Mucosa of rectum (tissue), 2 donors: Measurements from ENCODE around the gene ANO2.

Experiments used
- H3K27ac ChIP-seq, 2 donors: one replicate each; pipeline ENCODE4 v1.7.0; 2013; ENCODE audit warnings: inconsistent platforms in 2 of 2, low read depth in 2 of 2, low read length in 2 of 2
- H3K27me3 ChIP-seq, 2 donors: one replicate each; pipeline ENCODE4 v1.7.0; 2013; ENCODE audit warnings: low read length in 2 of 2; ENCODE audit not compliant: control insufficient read depth in 2 of 2, insufficient read depth in 2 of 2
- H3K36me3 ChIP-seq, 2 donors: one replicate each; pipeline ENCODE4 v1.7.0; 2013; ENCODE audit warnings: low read length in 2 of 2; ENCODE audit not compliant: control insufficient read depth in 2 of 2, insufficient read depth in 2 of 2
- H3K4me1 ChIP-seq, 2 donors: one replicate each; pipeline ENCODE4 v1.7.0; 2013; ENCODE audit warnings: low read length in 2 of 2, mild to moderate bottlenecking in 1 of 2; ENCODE audit not compliant: control insufficient read depth in 2 of 2, insufficient read depth in 2 of 2
- H3K4me3 ChIP-seq, 2 donors: one replicate each; pipeline ENCODE4 v1.7.0; 2013; ENCODE audit warnings: low read length in 2 of 2
- H3K9ac ChIP-seq, 2 donors: one replicate each; pipeline ENCODE4 v1.7.0; 2013; ENCODE audit warnings: low read length in 2 of 2, low read depth in 1 of 2, mild to moderate bottlenecking in 1 of 2
- H3K9me3 ChIP-seq, 2 donors: one replicate each; pipeline ENCODE4 v1.7.0; 2013; ENCODE audit warnings: low read length in 2 of 2; ENCODE audit not compliant: control insufficient read depth in 2 of 2
- donor health status: healthy.
- donor health status: Normal muscosa, but diverticular disease.

ANO2 gene

GRCh38 chr12:5976196-5976595 is 31.1 kb upstream of the ANO2 start:
- H3K36me3 ChIP-seq = no peaks in the 10 kb centered on the region

GRCh38 chr12:5973461-5974115 is 28.5 kb upstream of the ANO2 start:
- H3K9ac ChIP-seq = no peak overlapping the region
- no peaks in the 10 kb centered on the region for H3K36me3 ChIP-seq
- no peaks in the 10 kb centered on the region for H3K9me3 ChIP-seq
- no peaks in the 10 kb centered on the region for H3K27me3 ChIP-seq
- no peak overlapping the region for H3K4me3 ChIP-seq
- no peak overlapping the region for H3K27ac ChIP-seq
- no peaks in the 10 kb centered on the region for H3K4me1 ChIP-seq

More at GRCh38 chr12:5976196-5976595, 31.1 kb upstream of the ANO2 start:
- H3K27me3 ChIP-seq = no peaks in the 10 kb centered on the region
- H3K4me3 ChIP-seq = no peak overlapping the region
- no peaks in the 10 kb centered on the region for H3K9me3 ChIP-seq
- no peaks in the 10 kb centered on the region for H3K4me1 ChIP-seq
- no peak overlapping the region for H3K27ac ChIP-seq
- H3K9ac ChIP-seq = no peak overlapping the region

- no peak overlapping the region for H3K27ac ChIP-seq
- H3K36me3 ChIP-seq = no peaks in the 10 kb centered on the region
Observed at GRCh38 chr12:5972387-5972786, 27.3 kb upstream of the ANO2 start.

GRCh38 chr12:5971194-5971850 is 26.3 kb upstream of the ANO2 start:
- H3K27me3 ChIP-seq = no peaks in the 10 kb centered on the region
- H3K4me3 ChIP-seq = no peak overlapping the region
- H3K4me1 ChIP-seq = no peaks in the 10 kb centered on the region
- no peaks in the 10 kb centered on the region for H3K36me3 ChIP-seq
- no peaks in the 10 kb centered on the region for H3K9me3 ChIP-seq
- H3K27ac ChIP-seq = no peak overlapping the region
- H3K9ac ChIP-seq = no peak overlapping the region

More at GRCh38 chr12:5972387-5972786, 27.3 kb upstream of the ANO2 start:
- no peak overlapping the region for H3K4me3 ChIP-seq
- no peaks in the 10 kb centered on the region for H3K4me1 ChIP-seq
- H3K9ac ChIP-seq = no peak overlapping the region
- no peaks in the 10 kb centered on the region for H3K27me3 ChIP-seq
- no peaks in the 10 kb centered on the region for H3K9me3 ChIP-seq

- Histone ChIP-seq H3K36me3 (no peaks in the 10 kb centered on the region), H3K4me1 (no peaks in the 10 kb centered on the region), H3K27ac (no peak overlapping the region), H3K9ac (no peak overlapping the region), H3K27me3 (peaks cover 0 to 3% of the 10 kb centered on the region in 2 donors), H3K9me3 (no peaks in the 10 kb centered on the region), H3K4me3 (no peak overlapping the region)
Observed at GRCh38 chr12:5969974-5970690, 25.1 kb upstream of the ANO2 start.

GRCh38 chr12:5969156-5969973 is 24.3 kb upstream of the ANO2 start:
- no peak overlapping the region for H3K27ac ChIP-seq
- H3K4me3 ChIP-seq = no peak overlapping the region
- no peaks in the 10 kb centered on the region for H3K4me1 ChIP-seq
- H3K36me3 ChIP-seq = no peaks in the 10 kb centered on the region
- no peaks in the 10 kb centered on the region for H3K9me3 ChIP-seq
- H3K9ac ChIP-seq = no peak overlapping the region
- peaks cover 0 to 3% of the 10 kb centered on the region in 2 donors for H3K27me3 ChIP-seq

GRCh38 chr12:5967645-5968415 is 22.8 kb upstream of the ANO2 start:
- H3K9me3 ChIP-seq = no peaks in the 10 kb centered on the region
- no peak overlapping the region for H3K4me3 ChIP-seq
- no peak overlapping the region for H3K9ac ChIP-seq
- no peaks in the 10 kb centered on the region for H3K4me1 ChIP-seq
- no peaks in the 10 kb centered on the region for H3K36me3 ChIP-seq
- H3K27ac ChIP-seq = no peak overlapping the region
- peaks cover 0 to 3% of the 10 kb centered on the region in 2 donors for H3K27me3 ChIP-seq

- Histone ChIP-seq H3K9me3 (no peaks in the 10 kb centered on the region), H3K36me3 (no peaks in the 10 kb centered on the region), H3K27me3 (peaks cover 0 to 3% of the 10 kb centered on the region in 2 donors)
Observed at GRCh38 chr12:5966486-5967095, 21.5 kb upstream of the ANO2 start.

GRCh38 chr12:5965950-5966383 is 20.9 kb upstream of the ANO2 start:
- no peaks in the 10 kb centered on the region for H3K4me1 ChIP-seq
- H3K9ac ChIP-seq = no peak overlapping the region
- no peak overlapping the region for H3K27ac ChIP-seq
- H3K36me3 ChIP-seq = no peaks in the 10 kb centered on the region
- peaks cover 0 to 3% of the 10 kb centered on the region in 2 donors for H3K27me3 ChIP-seq
- H3K4me3 ChIP-seq = no peak overlapping the region
- no peaks in the 10 kb centered on the region for H3K9me3 ChIP-seq

More at GRCh38 chr12:5966486-5967095, 21.5 kb upstream of the ANO2 start:
- Histone ChIP-seq H3K4me1 (no peaks in the 10 kb centered on the region), H3K27ac (no peak overlapping the region), H3K4me3 (no peak overlapping the region), H3K9ac (no peak overlapping the region)
